VCaP (cell line): Measurements from ENCODE around the gene FKBP14.

Source experiments
- H3K27ac ChIP-seq: fragments of 450-650 bp; 2 replicates; pipeline ENCODE4 v1.5.1; 2017
- CTCF ChIP-seq: fragments of 450-650 bp; conservative IDR thresholded peaks from 2 replicates; pipeline ENCODE4 v1.5.1; 2017; ENCODE audit warnings: mild to moderate bottlenecking, moderate library complexity

Gene FKBP14

GRCh38 chr7:29990931-29991330, 35.6 kb downstream of the FKBP14 start:
- H3K27ac ChIP-seq = no peak overlapping the region
- TF ChIP-seq CTCF = no peak

GRCh38 chr7:29989257-29989995, 37.1 kb downstream of the FKBP14 start, which contains the start of gene SCRN1:
TSS of gene SCRN1 (minus strand) at chr7:29989801. CDS start at chr7:29969067, 20,734 bp downstream.
- TF ChIP-seq CTCF = peak; percentile 20; the same call in 1 of the 2 replicates
- peak within 1 kb of the TSS; percentile 69; the same call in 1 of the 2 replicates for H3K27ac ChIP-seq

GRCh38 chr7:29988424-29989256, 37.9 kb downstream of the FKBP14 start:
- H3K27ac ChIP-seq = peak overlapping the region; percentile 69; the same call in 1 of the 2 replicates
- no peak for TF ChIP-seq CTCF

GRCh38 chr7:29987811-29988317, 38.6 kb downstream of the FKBP14 start:
- H3K27ac ChIP-seq = no peak overlapping the region
- TF ChIP-seq CTCF = no peak

GRCh38 chr7:29987083-29987482, 39.4 kb downstream of the FKBP14 start:
- TF ChIP-seq CTCF = no peak
- H3K27ac ChIP-seq = no peak overlapping the region

- H3K27ac ChIP-seq = no peak overlapping the region
- TF ChIP-seq CTCF = no peak
These were observed 46.4 kb downstream of the FKBP14 start for GRCh38 chr7:29980151-29980550.
